ENCODE results near the gene SACM1L.
"Not testable (repeated sequence)": the region's sequence is repeated elsewhere in the genome, so short reads cannot be mapped to it uniquely, and the experiment has no call there.

The SACM1L gene

DNA sequence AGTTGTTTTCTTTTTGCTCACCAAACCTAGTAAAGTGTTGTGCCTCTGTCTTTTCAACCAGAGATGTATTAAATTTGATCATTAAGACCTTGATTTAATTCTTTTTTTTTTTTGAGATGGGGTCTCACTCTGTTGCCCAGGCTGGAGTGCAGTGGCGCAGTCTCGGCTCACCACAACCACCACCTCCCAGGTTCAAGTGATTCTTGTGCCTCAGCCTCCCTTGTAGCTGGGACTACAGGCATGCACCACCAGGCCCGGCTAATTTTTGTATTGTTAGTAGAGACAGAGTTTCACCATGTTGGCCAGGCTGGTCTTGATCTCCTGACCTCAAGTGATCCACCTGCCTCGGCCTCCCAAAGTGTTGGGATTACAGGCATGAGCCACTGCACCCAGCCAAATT is 6.0 kb downstream of the SACM1L start:
- DNase-seq = not testable (repeated sequence)

DNA sequence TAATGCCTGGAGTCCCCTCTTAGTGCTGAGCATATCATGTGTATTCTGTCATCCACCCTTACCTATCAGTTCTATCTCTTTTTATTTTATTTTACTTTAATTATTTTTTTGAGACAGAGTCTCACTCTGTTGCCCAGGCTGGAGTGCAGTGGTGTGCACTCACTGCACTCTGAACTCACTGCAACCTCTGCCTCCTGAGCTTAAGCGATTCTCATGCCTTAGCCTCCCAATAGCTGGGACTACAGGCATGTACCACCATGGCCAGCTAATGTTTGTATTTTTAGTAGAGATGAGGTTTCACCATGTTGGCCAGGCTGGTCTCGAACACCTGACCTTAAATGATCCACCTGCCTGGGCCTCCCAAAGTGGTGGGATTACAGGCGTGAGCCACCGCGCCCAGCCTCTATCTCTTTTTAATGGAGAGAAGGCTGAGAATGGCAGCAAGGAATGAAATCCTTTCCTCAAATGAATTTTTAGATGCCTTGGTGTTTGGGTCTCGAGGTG is 11.4 kb downstream of the SACM1L start:
- no peak for DNase-seq

DNA sequence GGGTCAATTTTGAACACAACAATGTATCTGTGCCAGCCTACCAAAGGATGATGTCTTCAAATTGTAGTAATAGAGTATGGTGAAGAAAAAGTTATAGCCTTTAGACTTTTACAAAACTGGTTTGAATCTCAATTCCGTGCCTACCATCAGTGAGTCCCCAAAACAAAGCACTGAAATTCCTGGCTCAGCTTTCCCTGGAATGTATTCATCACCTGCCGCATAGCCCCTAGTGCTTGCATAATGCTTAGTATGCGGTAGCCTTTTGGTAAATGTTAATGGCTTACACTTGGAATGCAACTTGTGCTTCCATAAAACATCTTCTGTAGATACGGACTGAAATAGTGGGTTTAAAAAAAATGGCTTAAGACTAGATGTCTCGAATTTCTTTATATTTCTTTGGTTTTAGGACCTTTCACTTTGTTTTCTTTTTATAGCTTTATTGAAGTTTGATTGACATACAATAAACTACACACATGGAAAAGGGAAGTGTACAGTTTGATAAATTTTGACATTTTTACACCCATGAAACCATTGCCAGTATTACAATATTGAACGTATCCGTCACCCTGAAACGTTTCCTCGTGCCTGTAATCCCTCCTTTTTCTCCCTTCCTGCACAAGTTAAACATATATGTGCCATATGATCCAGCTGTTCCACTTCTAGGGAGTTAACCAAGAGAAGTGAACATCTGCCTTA is 12.1 kb downstream of the SACM1L start:
- no peak for DNase-seq

DNA sequence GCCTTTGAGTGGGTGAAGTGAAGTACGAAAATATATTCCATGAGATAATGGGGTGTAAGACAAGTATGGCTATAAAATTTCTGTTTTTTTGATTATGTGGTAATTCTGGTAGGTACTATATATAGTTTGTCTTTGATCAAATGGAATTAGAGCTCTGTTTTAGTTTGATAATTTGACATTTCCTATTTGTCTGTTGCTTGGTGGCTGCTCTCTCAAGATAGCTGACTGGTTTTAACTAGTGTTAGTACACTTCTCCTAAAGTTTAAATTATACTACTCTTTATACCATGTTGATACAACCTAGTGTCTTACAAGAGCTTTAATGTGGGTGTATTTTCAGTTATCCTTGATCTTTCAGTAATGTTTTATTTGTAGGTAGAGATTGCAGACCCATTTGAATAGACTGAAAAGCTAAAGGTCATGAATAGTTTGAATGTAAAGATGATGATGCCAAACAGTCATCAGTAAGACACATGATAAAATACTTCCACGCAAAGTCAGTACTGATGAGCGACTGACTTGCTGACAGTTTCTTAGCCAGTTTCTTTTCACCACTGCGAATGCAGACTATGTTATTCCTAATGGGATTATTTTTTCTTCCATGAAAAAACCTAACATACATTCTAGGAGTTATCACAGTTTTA is 15.2 kb downstream of the SACM1L start:
- no peak for DNase-seq

DNA sequence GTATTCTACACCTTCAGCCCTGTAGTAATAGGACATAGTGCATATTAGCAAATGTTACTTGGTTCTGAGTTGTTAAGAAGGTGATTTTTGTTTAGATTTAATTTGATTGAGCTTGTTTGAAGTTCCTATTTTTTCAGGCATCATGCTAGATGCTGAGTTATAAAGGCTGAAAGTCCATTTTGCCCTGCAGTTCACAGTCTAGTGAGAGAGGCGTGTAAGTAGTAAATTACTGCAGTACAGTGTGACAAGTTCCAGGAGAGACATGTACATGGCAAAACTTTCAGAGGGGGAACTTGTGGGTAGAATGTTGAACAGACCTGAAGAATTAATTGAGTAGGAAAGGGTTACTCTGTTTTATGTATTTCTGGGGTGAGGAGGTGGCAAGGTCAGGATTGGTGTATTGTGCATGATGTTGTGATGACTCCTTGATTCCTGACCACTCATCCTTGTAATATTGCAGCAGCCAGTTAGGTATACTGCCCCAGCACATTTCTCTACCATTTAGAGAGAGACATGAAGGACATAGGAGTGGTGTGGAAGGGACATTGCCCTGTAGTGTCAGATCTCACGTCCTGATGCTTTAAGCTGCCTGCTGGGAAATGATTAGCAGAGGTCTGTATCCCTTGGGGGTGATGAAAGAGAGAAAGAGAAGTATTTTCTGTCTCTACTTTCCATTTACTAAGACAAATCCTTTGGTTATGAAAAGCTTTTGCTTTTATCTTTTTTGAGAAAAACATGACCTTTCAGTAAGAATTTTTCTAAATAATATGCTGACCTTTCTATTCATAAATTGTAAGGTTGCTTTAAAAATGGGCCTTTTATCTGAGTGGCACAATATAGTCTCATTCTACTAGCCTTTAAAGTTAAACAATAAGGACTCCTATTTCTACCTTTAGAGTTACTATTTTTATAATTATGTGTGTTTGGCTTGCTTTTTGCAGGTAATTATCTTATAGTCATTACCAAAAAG is 16.9 kb downstream of the SACM1L start:
- no peak for DNase-seq

DNA sequence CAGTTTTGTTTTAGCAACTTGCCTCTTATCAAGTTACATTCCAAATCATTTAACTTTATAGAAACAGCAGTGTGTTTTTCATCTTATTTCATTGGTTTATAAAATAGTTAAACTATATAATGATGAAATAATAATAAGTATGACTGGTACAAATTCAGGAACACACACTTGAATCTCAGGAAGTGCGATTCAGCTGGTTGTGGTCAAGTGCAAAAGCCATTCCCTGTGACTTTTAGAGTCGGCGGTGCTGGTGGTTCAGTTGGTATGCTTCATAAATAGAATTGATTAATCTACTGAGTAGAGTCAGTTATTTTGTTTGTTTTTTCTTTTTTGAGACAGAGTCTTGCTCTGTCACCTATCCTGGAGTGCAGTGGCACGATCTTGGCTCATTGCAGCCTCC is 22.7 kb downstream of the SACM1L start:
- no peak for DNase-seq

DNA sequence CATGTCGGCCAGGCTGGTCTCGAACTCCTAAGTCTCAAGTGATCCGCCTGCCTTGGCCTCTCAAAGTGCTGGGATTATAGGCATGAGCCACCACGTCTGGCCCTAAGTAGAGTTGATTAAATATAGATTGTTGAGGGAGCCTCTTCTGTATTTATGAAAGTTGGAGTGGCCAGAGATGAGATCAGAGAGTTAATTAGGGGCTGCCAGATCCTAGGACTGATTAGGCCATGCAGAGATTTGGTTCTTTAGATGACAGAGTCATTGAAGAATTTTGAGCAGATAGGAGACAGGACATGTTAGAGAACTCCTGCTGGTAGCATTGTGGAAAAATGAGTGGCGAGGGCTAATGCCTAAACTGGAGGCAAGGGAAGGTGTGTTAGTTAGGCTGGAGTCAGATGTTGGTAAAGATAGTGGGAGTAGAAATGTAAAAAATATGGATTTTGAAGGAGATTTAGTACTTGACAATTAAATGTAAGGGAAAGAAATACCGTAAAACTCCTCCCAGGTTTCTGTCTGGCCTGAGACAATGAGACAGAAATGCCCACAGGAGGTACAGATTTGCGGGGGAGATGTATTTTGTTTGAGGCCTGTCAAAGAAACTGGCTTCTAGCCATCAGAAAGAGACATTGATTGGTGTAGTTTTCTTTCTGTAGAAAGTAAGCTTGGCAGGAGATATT is 23.4 kb downstream of the SACM1L start:
- DNase-seq = no peak

DNA sequence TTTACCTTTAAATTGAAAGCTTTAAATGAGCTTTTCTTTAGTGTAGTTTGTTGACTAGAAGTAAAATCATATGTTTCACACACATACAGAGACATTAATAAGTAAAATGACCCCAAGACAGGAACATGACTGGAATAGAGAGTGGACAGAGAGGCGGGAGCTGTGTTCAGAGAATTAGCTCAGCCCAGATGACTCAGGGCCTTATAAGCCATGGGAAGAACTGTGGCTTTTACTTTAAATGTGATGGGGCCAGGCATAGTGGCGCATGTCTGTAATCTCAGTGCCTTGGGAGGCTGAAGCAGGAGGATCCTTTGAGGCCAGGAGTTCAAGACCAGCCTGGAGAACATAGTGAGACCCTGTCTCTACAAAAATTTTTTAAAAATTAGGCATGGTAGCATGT is 26.7 kb downstream of the SACM1L start:
- no peak for DNase-seq

DNA sequence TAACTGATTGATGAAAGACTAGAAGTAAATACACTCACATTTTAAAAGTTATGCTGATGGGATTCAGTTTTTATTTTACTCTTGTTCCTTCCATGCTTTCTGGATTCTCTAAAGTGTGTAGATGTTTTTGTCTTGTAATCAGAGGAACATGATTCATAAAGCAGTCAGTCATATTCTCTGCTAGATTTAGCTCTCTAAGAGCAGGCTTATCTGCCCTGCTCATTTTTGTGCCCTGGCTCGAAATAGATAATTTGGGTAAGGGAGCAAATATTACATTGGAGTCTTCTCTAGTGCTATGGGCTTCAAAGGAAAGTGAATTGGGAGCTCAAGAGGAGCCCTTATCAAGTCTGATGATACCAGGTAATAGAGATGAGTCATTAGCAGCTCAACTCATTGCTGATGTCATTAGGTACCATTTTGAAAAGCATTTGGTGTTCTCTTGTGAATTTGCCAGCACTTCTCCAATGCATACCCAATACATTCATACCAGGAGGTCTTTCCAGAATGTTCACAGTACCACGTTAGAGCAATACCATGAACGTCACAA is 27.7 kb downstream of the SACM1L start:
- no peak for DNase-seq

DNA sequence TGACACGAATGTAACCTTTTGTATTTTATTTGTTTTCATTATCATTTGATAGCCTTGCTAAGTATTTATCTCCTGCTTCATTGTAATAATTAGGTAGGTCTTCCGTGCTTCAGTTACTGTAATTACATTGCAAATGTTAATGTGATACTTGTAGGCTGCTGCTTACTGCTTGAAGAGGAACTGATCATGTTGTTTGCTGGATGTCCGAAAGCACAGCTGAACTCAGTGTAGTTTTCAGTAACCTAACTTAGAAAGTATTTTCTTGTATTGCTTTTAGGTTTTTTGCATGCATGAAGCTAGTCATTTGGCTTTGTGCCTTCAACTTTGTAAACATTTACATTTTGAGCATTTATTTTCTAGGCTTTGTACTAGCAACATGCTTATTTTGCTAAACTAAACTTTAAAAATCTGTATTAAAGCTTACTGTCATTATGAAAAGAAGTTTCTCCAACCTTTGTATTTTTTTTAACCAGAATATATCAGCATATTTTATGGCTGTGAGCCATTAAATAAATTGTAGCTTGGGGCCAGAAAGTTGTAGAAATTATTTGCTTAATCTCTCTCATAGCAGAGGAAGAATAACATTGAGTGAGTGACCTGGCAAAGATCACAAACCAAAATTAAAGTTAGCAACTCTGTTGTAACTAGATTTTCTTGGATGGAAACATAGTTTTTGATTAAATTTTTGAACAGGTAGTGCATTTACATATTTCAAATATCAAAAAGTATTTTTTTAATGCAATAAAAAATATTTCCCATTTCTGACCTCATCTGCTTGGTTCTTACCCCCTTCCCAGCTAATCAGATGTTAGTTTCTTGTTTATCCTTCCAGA is 30.7 kb downstream of the SACM1L start:
- no peak for DNase-seq

DNA sequence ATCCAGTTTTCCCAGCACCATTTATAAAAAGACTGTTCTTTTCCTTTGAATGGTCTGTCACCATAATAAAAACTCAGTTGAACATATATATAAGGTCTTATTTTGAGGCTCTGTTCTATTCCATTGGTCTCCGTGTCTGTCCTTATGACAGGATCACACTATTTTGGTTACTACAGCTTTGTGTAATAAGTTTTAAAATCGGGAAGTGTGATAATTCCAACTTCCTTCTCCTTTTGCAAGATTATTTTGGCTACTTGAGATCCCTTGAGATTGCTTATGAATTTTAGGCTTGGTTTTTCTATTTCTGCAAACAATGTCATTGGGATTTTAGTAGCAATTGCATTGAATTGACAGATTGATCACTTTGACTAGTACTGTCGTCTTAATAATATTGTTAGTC is 35.7 kb downstream of the SACM1L start:
- DNase-seq = no peak

DNA sequence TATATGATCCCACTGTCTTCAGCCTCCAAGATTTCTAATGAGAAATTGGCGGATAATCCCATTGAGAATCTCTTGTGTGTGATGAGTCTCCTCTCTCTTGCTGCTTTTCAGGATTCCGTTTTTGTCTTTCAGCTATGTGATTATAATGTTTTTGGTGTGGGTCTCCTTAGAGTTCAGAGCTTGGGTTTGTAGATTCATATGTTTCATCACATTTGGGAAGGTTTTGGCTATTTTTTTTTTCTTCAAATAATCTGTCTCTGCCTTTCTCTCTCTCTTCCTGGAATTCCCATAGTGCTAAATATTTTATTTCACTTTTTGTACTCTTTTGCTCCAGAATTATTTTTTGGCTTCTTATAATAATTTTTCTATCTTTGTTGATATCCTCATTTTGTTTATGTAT is 40.4 kb downstream of the SACM1L start:
- no peak for DNase-seq

DNA sequence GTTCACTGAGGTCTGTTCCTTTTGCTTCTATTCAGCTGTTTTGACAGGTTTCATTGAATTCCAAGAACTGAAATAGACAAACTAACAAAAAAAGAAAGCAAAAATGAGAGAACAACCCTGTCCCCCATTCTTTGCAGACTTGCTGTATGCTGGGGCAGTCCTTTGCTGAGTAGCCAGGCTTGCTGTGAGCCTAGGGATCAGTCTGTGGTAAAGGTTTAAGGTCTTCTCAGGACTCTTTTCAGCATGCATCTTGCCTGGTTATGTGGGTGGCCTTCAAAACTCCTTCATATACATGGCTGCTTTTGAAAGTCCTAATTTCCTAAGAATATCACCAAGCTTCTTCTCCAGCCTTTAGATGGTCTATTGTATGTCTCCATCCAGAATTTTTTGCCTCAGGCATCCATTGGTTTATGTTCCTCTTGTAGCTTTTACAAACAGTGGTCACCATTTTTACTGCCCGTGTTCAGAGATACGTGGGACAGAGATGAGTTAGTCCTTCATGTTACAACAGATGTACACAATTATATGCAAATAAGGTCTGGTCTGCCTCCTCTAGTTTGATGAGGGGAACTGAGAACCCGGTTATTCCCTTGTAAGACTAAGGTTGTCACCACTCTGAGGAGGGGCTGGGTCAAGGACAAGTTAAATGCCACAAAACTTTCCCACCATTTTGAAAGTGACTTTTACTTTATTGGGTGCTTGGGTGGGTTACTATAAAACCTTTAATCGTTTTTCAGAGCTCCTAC is 41.4 kb downstream of the SACM1L start:
- DNase-seq = no peak

DNA sequence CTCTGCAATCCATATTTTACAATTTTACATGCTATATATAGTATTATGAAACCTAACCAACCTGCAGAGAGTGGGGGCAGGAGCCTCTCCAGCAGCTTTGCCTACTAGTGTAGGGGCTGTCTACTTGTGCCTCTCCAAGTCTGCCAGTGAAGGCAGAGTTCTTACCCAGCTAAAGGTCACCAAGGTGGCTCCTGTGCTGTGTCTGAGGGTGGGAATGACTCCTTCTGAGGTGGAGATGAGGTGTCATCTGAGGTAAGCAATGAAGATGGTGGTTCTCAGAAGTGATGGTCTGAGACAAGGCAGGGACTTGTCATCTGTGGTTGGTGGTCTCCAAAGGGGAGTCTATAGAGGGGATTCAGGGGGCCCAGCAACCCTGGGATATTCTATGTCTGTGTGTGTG is 47.5 kb downstream of the SACM1L start:
- DNase-seq = no peak

DNA sequence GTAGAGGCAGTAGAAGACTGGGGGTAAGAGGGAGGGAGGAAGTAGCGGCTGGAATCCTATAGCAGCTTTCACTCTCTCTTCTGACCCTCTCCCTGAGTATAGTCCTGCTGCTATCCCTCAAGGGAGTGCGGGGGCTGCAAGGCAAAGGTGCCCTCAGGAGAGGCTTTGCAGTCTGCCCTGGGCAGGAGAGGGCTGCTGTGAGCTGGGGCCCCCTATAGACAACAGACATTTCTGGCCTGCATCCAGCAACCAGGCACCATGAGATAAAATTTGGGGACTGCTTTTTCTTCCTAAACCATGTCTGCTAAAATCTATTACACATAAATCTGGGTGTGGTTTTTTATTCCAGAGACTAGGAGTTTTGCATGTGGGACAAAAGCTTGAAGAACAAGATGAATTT is 48.0 kb downstream of the SACM1L start:
- DNase-seq = no peak

DNA sequence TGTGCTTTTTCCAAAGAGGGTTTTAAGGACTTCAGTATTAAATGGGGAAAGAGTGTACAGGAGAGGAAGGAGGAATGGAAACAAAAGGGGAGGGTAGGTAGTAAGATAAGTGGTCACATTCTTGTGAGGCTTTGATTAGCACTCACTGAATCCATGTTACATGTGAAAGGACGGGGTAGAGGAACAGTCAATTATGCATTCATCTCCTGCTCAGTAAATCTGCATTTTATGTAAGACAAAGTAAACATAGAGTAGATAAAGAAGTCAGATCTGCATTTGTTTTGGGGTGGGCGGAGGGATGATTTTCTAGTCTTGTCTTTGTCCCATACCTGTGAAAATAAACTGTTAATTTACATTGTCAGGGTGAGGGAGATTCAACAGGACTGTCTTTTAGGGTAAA is 50.8 kb downstream of the SACM1L start:
- no peak for DNase-seq

DNA sequence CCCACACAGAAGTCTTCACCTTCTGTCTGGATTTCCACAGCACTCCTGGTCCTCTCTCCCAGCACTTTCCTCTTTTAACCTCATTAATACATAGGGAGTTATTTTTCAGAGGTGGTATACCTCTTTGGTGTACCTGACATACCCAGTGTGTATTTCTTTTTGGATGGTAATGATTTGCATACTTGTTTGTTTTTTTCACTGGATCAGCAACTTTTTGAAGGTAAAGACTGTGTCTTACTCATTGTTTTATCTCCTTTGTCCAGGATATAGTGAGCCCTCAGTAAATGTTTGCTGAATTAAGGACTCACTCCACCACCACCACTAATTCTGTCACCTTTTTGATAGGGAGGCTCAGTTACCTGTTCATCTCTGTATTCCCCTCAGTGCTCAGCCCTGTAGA is 52.1 kb downstream of the SACM1L start:
- DNase-seq = no peak

DNA sequence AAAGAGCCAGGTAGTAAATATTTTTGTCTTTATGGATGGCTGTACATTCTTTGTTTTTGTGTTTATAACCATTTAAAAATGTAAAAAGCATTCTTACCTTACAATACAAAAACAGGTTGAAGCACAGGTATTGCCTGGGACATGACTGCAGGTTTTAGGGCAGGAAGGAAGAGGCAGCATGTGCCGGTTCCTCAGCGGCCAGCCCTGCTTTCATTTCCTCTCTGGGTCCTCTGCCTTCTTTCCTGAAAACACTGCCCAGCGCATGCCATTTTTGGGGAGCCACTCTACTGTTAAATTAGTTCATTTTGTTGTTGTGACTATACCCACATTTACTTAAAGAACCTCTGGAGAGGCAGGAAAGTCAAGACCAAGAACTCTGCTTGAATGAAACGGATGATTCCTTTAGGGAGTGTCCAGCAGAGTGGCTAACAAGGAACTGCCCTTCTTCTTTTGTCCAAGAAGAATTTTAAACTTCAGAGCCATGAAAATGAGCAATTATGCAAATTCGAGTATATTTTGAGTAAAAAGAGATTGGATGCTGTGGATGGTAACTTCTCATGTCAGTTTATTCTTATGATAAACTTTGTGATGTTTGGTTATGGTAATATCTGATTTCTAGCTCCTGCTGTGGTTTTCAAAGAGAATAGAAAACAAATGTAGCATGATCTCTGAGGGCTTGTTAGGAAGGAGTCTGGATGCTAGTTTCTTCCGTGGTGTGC is 52.7 kb downstream of the SACM1L start:
- no peak for DNase-seq

DNA sequence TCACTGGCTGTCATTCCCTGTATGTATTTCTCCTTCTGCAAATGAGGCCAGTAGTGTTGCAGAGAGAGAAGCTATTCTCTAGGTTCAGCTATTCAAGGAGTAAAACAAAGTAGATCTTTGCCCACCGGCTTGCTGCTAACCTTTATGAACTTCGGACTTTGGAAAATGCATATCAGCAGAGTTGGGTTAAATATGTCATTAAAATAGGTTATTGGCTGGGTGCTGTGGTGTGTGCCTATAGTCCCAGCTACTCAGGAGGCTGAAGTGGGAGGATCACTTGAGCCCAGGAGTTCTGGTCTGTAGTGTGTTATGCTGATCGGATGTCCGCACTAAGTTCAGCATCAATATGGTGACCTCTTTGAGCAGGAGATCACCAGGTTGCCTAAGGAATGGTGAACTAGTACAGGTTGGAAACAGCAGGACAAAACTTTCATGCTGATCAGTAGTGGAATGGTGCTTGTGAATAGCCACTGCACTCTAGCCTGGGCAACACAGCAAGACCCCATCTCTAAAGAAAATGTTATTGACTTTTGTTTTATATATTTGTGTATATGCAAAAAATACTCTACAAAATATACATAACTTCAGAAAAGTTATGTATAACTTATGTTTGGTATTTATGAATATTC is 53.4 kb downstream of the SACM1L start:
- no peak for DNase-seq
